ENCODE data around the gene KRT26. TPM values are rescaled to one million over a fixed set of nuclear protein-coding genes. Genes with fewer than 3 reads are reported as not detected.

The KRT26 gene
- total and polyA plus RNA-seq, 2 of the 8 experiments (the other 6 are each of a cell fraction or from before 2014, with no cell fraction given): not detected

GRCh38 chr17:40777459-40777858 lies 5.5 kb upstream of the KRT26 start:
- Histone ChIP-seq H3K27me3 (replicated peaks in 1 of 4; ENCODE audit: control insufficient read depth in 3 of 4, extremely low read depth in 1 of 4, insufficient read depth in 3 of 4, low read length in 3 of 4) (peaks cover 0 to 3% (median 1%) of the 10 kb centered on the region in 4 experiments; a peak in 3 of 7 replicates), H3K56ac (replicated peaks; ENCODE audit: insufficient read length, low read depth, low read length) (no peak overlapping the region), H2BK20ac (ENCODE audit: low read length) (no peak overlapping the region), H3K23me2 (ENCODE audit: low read depth, low read length) (no peaks in the 10 kb centered on the region), H3K4me1 (replicated peaks in 1 of 4; ENCODE audit: control insufficient read depth in 3 of 4, insufficient read depth in 4 of 4, low read length in 3 of 4) (no peaks in the 10 kb centered on the region), H3K14ac (ENCODE audit: insufficient read length) (no peak overlapping the region), H3K79me1 (ENCODE audit: low read depth, low read length) (no peaks in the 10 kb centered on the region), H4K5ac (ENCODE audit: insufficient read length, low read depth, low read length) (no peak overlapping the region), H4K91ac (replicated peaks; ENCODE audit: insufficient read length, low read length) (no peak overlapping the region), H3K4ac (replicated peaks; ENCODE audit: insufficient read length, low read depth, low read length) (no peak overlapping the region), H3K27ac (ENCODE audit: low read depth, low read length) (no peak overlapping the region), H2AK5ac (ENCODE audit: low read depth, low read length) (no peak overlapping the region), H2AFZ (ENCODE audit: low read length) (no peak overlapping the region), H3K79me2 (ENCODE audit: control insufficient read depth in 1 of 2, insufficient read depth in 2 of 2, low read length in 2 of 2) (no peaks in the 10 kb centered on the region), H2BK5ac (ENCODE audit: low read depth, low read length) (no peak overlapping the region), H3K9ac (replicated peaks in 1 of 4; ENCODE audit: extremely low read depth in 1 of 4, low read depth in 3 of 4, low read length in 3 of 4) (no peak overlapping the region), H3K4me3 (ENCODE audit: extremely low read depth in 1 of 4, insufficient read depth in 2 of 4, low read depth in 3 of 4, low read length in 4 of 4) (no peak overlapping the region), H3K9me3 (ENCODE audit: insufficient read depth in 2 of 2, low read depth in 1 of 2, low read length in 1 of 2) (no peaks in the 10 kb centered on the region), H3K18ac (ENCODE audit: extremely low read depth, low read length) (no peak overlapping the region), H2BK12ac (ENCODE audit: low read depth, low read length) (no peak overlapping the region), H2BK120ac (replicated peaks; ENCODE audit: low read depth, low read length) (no peak overlapping the region), H3K23ac (ENCODE audit: insufficient read length) (no peak overlapping the region), H3K36me3 (ENCODE audit: control insufficient read depth in 2 of 4, insufficient read depth in 4 of 4, low read length in 3 of 4) (no peaks in the 10 kb centered on the region), H2BK15ac (ENCODE audit: low read length) (no peak overlapping the region), H3K4me2 (ENCODE audit: insufficient read depth in 1 of 2, low read depth in 2 of 2, low read length in 2 of 2) (no peak overlapping the region), H4K20me1 (replicated peaks in 1 of 2; ENCODE audit: control insufficient read depth in 1 of 2, insufficient read depth in 2 of 2, low read length in 2 of 2) (no peaks in the 10 kb centered on the region), H4K8ac (ENCODE audit: extremely low read depth, insufficient read depth, low read length) (no peak overlapping the region)
- ChIA-PET CTCF (ENCODE audit: partially characterized antibody) (interaction anchor here (0.6 to 1.3 kb wide), 2 partner anchors 108 to 188 kb away, joined by 4 to 6 read pairs; partner anchors contain the start of gene KRT20), POLR2A (ENCODE audit: partially characterized antibody) (interaction anchor here (1.0 kb wide), 1 partner anchor 130 kb away, joined by 6 read pairs; the partner anchor contains the start of gene SMARCE1)
- FAIRE-seq (no peak), DNase-seq (ENCODE audit: low read depth in 1 of 2, low spot score in 2 of 2) (no peak)
- WGBS, 2 experiments (ENCODE audit: extremely low coverage in 1 of 2, insufficient coverage in 1 of 2, insufficient read length in 1 of 2, insufficient replicate concordance in 2 of 2, low coverage in 1 of 2, low lambda C conversion rate in 2 of 2, missing lambda C conversion rate in 1 of 2): 93% methylated on average over 7 of the region's 7 CpGs; no CpG with 5 or more reads in 1 of the 2 experiments
- TF ChIP-seq CREB1 (IDR thresholded peaks at IDR 0.05): no peak
- no peak for TF ChIP-seq USF2 (IDR thresholded peaks at IDR 0.05; ENCODE audit: low read length)
- TF ChIP-seq E2F6 (IDR thresholded peaks at IDR 0.05): no peak
- TF ChIP-seq BCL11A (IDR thresholded peaks at IDR 0.05; ENCODE audit: low read depth in 2 of 2, low read length in 2 of 2): no peak
- no peak for TF ChIP-seq TAF7 (optimal IDR thresholded peaks at IDR 0.05; ENCODE audit: borderline replicate concordance, low read depth, low read length)
- no peak for TF ChIP-seq SP1 (IDR thresholded peaks at IDR 0.05; ENCODE audit: low read depth, low read length)
- TF ChIP-seq POU5F1 (IDR thresholded peaks at IDR 0.05; ENCODE audit: low read depth, low read length): no peak
- no peak for TF ChIP-seq SUZ12 (IDR thresholded peaks at IDR 0.05; ENCODE audit: low read length)
- TF ChIP-seq BRCA1 (IDR thresholded peaks at IDR 0.05; ENCODE audit: low read depth, low read length): no peak
- TF ChIP-seq SIX5 (IDR thresholded peaks at IDR 0.05; ENCODE audit: low read depth, low read length): no peak
- no peak for TF ChIP-seq ASH2L (IDR thresholded peaks at IDR 0.05; ENCODE audit: low read length)
- no peak for TF ChIP-seq BACH1 (IDR thresholded peaks at IDR 0.05; ENCODE audit: low read length)
- no peak for TF ChIP-seq JUN (IDR thresholded peaks at IDR 0.05; ENCODE audit: low read depth, low read length)
- TF ChIP-seq HDAC2 (IDR thresholded peaks at IDR 0.05; ENCODE audit: borderline replicate concordance in 1 of 2, low read depth in 2 of 2, low read length in 2 of 2): no peak
